Vagina (tissue), 2 donors: Measurements from ENCODE around the gene TINCR.

Source experiments
- CTCF ChIP-seq, 3 experiments: fragments of 450-650 bp in 2 of 3; fragments of 200-600 bp in 1 of 3; sonication (generic) in 1 of 3; IDR thresholded peaks; one replicate each; pipeline ENCODE4 v1.5.1; 2017 to 2019; ENCODE audit warnings: antibody characterized with exemption in 3 of 3, mild to moderate bottlenecking in 2 of 3, moderate library complexity in 2 of 3
- POLR2A ChIP-seq, 2 donors: fragments of 450-650 bp; IDR thresholded peaks; one replicate each; pipeline ENCODE4 v1.6.1; 2017; ENCODE audit warnings: antibody characterized with exemption in 2 of 2, mild to moderate bottlenecking in 2 of 2, moderate library complexity in 2 of 2
- POLR2AphosphoS5 ChIP-seq, 2 donors: sonication (generic); formaldehyde crosslinking; IDR thresholded peaks; one replicate each; pipeline ENCODE4 v1.9.0; 2017; ENCODE audit warnings: antibody characterized with exemption in 2 of 2, mild to moderate bottlenecking in 2 of 2, low read depth in 1 of 2; ENCODE audit not compliant: insufficient read depth in 1 of 2

- TF ChIP-seq CTCF (IDR thresholded peaks at IDR 0.05) (no peak), POLR2AphosphoS5 (IDR thresholded peaks at IDR 0.05; ENCODE audit: insufficient read depth in 1 of 2, low read depth in 1 of 2) (no peak), POLR2A (IDR thresholded peaks at IDR 0.05) (no peak)
Measured at GRCh38 chr19:5553892-5554291, 13.9 kb downstream of the TINCR start.
